HG02678 (cell line): Measurements from ENCODE around the gene ZNF69.

Experiments used
- ATAC-seq: cut with Tn5 transposase; IDR thresholded peaks from one replicate; pipeline ENCODE4 v1.9.1; 2021; ENCODE audit warnings: mild to moderate bottlenecking, moderate library complexity; ENCODE audit not compliant: unreplicated experiment

The ZNF69 gene

DNA sequence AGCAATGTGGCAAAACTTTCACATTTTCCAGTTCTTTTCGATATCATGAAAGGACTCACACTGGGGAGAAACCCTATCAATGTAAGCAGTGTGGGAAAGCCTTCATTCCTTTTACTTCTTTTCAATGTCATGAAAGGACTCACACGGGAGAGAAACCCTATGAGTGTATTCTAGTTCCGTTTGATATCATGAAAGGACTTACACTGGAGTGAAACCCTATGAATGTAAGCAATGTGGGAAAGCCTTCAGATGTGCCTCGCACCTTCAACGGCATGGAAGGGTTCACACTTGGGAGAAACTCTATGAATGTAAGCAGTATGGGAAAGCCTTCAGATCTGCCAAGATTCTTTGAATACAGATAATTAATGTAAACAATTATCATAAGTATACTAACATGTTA lies 62.7 kb downstream of the ZNF69 start:
- ATAC-seq, result no peak
